CD14-positive monocyte (primary cell): ENCODE data around the gene PIM1. TPM values are rescaled to one million over a fixed set of nuclear protein-coding genes. Genes with fewer than 3 reads are reported as not detected.

Experiments used
- DNase-seq, 3 donors: peaks; one replicate each; pipeline ENCODE4 v3.0.0-alpha.2; 2011 to 2022
- H2AFZ ChIP-seq: 2 replicates; pipeline ENCODE4 v1.6.0; 2012; ENCODE audit warnings: mild to moderate bottlenecking, low read depth, low read length, inconsistent platforms; ENCODE audit not compliant: insufficient read depth, poor library complexity, severe bottlenecking
- H3K27ac ChIP-seq, 2 donors: 1 replicate in 1 of 2; 2 replicates in 1 of 2; pipeline ENCODE4 v1.5.1; 2012 to 2013; ENCODE audit warnings: low read length in 2 of 2, control low read depth in 1 of 2, inconsistent platforms in 1 of 2, low read depth in 1 of 2, mild to moderate bottlenecking in 1 of 2
- H3K27me3 ChIP-seq, 2 donors: one replicate each; pipeline versions ENCODE4 v1.6.0 to v1.6.1; 2011 to 2013; ENCODE audit warnings: low read length in 2 of 2; ENCODE audit not compliant: control insufficient read depth in 2 of 2, insufficient read depth in 2 of 2
- H3K36me3 ChIP-seq, 2 donors: replicated peaks in 1 of 2; 1 replicate in 1 of 2; 2 replicates in 1 of 2; pipeline versions ENCODE4 v1.5.1 to v1.6.1; 2012 to 2013; ENCODE audit warnings: low read length in 2 of 2, control low read depth in 1 of 2, inconsistent platforms in 1 of 2, mild to moderate bottlenecking in 1 of 2; ENCODE audit not compliant: insufficient read depth in 2 of 2, control insufficient read depth in 1 of 2
- H3K4me1 ChIP-seq, 2 donors: 1 replicate in 1 of 2; 2 replicates in 1 of 2; pipeline versions ENCODE4 v1.5.1 to v1.6.1; 2012 to 2013; ENCODE audit warnings: low read length in 2 of 2, control low read depth in 1 of 2, inconsistent platforms in 1 of 2, mild to moderate bottlenecking in 1 of 2, moderate library complexity in 1 of 2; ENCODE audit not compliant: insufficient read depth in 2 of 2, control insufficient read depth in 1 of 2
- H3K4me2 ChIP-seq: replicated peaks from 2 replicates; pipeline ENCODE3; 2012; ENCODE audit warnings: low read length, moderate library complexity, mild to moderate bottlenecking; ENCODE audit not compliant: poor library complexity, severe bottlenecking; ENCODE audit errors: extremely low read depth
- H3K4me3 ChIP-seq, 3 experiments: fragments of 200-600 bp in 1 of 3; sonication (generic) in 1 of 3; replicated peaks in 1 of 3; 1 replicate in 2 of 3; 2 replicates in 1 of 3; pipeline ENCODE4 v1.5.1; 2011 to 2013; ENCODE audit warnings: low read length in 3 of 3, mild to moderate bottlenecking in 3 of 3, control low read depth in 2 of 3, low read depth in 2 of 3, inconsistent platforms in 1 of 3, moderate library complexity in 1 of 3
- H3K79me2 ChIP-seq: 2 replicates; pipeline ENCODE4 v1.6.0; 2012; ENCODE audit warnings: mild to moderate bottlenecking, control low read depth, inconsistent platforms, low read length, moderate library complexity; ENCODE audit not compliant: insufficient read depth
- H3K9ac ChIP-seq: 2 replicates; pipeline ENCODE4 v1.6.0; 2017; ENCODE audit warnings: low read length, mild to moderate bottlenecking; ENCODE audit not compliant: insufficient read depth, poor library complexity, severe bottlenecking
- H3K9me3 ChIP-seq, 2 donors: replicated peaks in 1 of 2; 1 replicate in 1 of 2; 2 replicates in 1 of 2; pipeline versions ENCODE4 v1.5.1 to v1.6.1; 2012 to 2013; ENCODE audit warnings: low read length in 2 of 2, control low read depth in 1 of 2; ENCODE audit not compliant: control insufficient read depth in 1 of 2, insufficient read depth in 1 of 2
- H4K20me1 ChIP-seq: 2 replicates; pipeline ENCODE4 v1.6.0; 2012; ENCODE audit warnings: mild to moderate bottlenecking, low read length, control low read depth, moderate library complexity; ENCODE audit not compliant: insufficient read depth
- H3K27ac Mint-ChIP-seq, 7 donors: one replicate each; pipeline ENCODE4 v1.8.0; 2020; ENCODE audit warnings: mild to moderate bottlenecking in 7 of 7, mixed read lengths in 7 of 7, moderate library complexity in 6 of 7, inconsistent platforms in 2 of 7
- H3K27me3 Mint-ChIP-seq, 3 donors: one replicate each; pipeline ENCODE4 v1.8.0; 2021 to 2022; ENCODE audit warnings: low read depth in 3 of 3, mild to moderate bottlenecking in 3 of 3, mixed read lengths in 3 of 3, moderate library complexity in 3 of 3, inconsistent platforms in 1 of 3
- H3K36me3 Mint-ChIP-seq, 2 donors: one replicate each; pipeline ENCODE4 v1.8.0; 2020; ENCODE audit warnings: mixed read lengths in 2 of 2, inconsistent platforms in 1 of 2, mild to moderate bottlenecking in 1 of 2
- H3K4me1 Mint-ChIP-seq: one replicate; pipeline ENCODE4 v1.8.0; 2020; ENCODE audit warnings: mild to moderate bottlenecking, mixed read lengths
- H3K4me3 Mint-ChIP-seq, 2 donors: one replicate each; pipeline ENCODE4 v1.8.0; 2020; ENCODE audit warnings: mild to moderate bottlenecking in 2 of 2, mixed read lengths in 2 of 2, moderate library complexity in 1 of 2
- H3K9me3 Mint-ChIP-seq, 7 donors: one replicate each; pipeline ENCODE4 v1.8.0; 2020 to 2022; ENCODE audit warnings: mixed read lengths in 7 of 7, mild to moderate bottlenecking in 6 of 7, moderate library complexity in 6 of 7, inconsistent platforms in 2 of 7
- CTCF ChIP-seq: fragments of 200-600 bp; IDR thresholded peaks from one replicate; pipeline ENCODE4 v1.8.0; 2022; ENCODE audit warnings: antibody characterized with exemption, mild to moderate bottlenecking
- whole genome bisulfite sequencing: methylation state at CpG from one replicate; pipeline ENCODE4 v1.1.5; 2013; ENCODE audit warnings: missing lambda C conversion rate; ENCODE audit not compliant: insufficient coverage; 5-methylcytosine and 5-hydroxymethylcytosine counted together
- intact Hi-C, 2 donors: fragments of 100-400 bp; cut with micrococcal nuclease; formaldehyde crosslinking; loops; one replicate each; pipeline versions ENCODE4 v1.15.0 to v1.15.1; 2023
- polyA plus RNA-seq, 3 donors: library from polyadenylated mRNA; depleted of rRNA in 1 of 3; unstranded in 2 of 3; stranded (reverse) in 1 of 3; fragments of 300-500 nt in 2 of 3; fragments of >200 nt in 1 of 3; fragmentation: Illumina TruSeq in 2 of 3; gene quantifications; 1 replicate in 2 of 3; 2 replicates in 1 of 3; pipeline ENCODE4 v1.2.3, GENCODE V29; 2012 to 2021

PIM1 gene
- polyA plus RNA-seq, 3 donors: 20.5 to 25.0 (median 24.4) TPM

- Mint-ChIP-seq H3K27me3 (peaks cover 0 to 8% (median 5%) of the 10 kb centered on the region in 3 donors), H3K9me3 (no peaks in the 10 kb centered on the region), H3K27ac (peak overlapping the region in 2 of 7 donors; percentile 36 to 43), H3K36me3 (peaks cover 0 to 2% of the 10 kb centered on the region in 2 donors), H3K4me3 (peak overlapping the region; percentile 31 to 66), H3K4me1 (peaks cover 31% of the 10 kb centered on the region)
- no peaks in the 10 kb centered on the region for H3K36me3 ChIP-seq
- peak overlapping the region; percentile 36 for H2AFZ ChIP-seq
- peak overlapping the region; percentile 37 for H3K4me2 ChIP-seq
- no CpG with 5 or more reads among the region's 4 CpGs for WGBS
- H3K27ac ChIP-seq: no peak overlapping the region
- intact Hi-C loops: loop anchor here in 1 of 2 donors (5.0 to 10.0 kb wide), 3 partner anchors 34 to 439 kb away; partner anchors contain the start of gene PIM1
- H4K20me1 ChIP-seq: no peaks in the 10 kb centered on the region
- DNase-seq: peak in 1 of 3 donors; percentile 30
- H3K27me3 ChIP-seq: no peaks in the 10 kb centered on the region
- H3K9ac ChIP-seq: no peak overlapping the region
- peak overlapping the region in 1 of 3 experiments; percentile 15 for H3K4me3 ChIP-seq
- no peaks in the 10 kb centered on the region for H3K79me2 ChIP-seq
- no peak for TF ChIP-seq CTCF
- H3K9me3 ChIP-seq: no peaks in the 10 kb centered on the region
- H3K4me1 ChIP-seq: peaks cover 22 to 24% of the 10 kb centered on the region in 2 donors
Measured at GRCh38 chr6:37205997-37206340, 36.0 kb downstream of the PIM1 start.

GRCh38 chr6:37206622-37207021 is 36.7 kb downstream of the PIM1 start:
- Mint-ChIP-seq H3K36me3 (peaks cover 0 to 2% of the 10 kb centered on the region in 2 donors), H3K4me1 (peaks cover 31% of the 10 kb centered on the region), H3K4me3 (no peak overlapping the region), H3K9me3 (no peaks in the 10 kb centered on the region), H3K27me3 (peaks cover 0 to 8% (median 5%) of the 10 kb centered on the region in 3 donors), H3K27ac (peak overlapping the region in 1 of 7 donors; percentile 78)
- no peak overlapping the region for H3K4me2 ChIP-seq
- H2AFZ ChIP-seq: no peak overlapping the region
- no peaks in the 10 kb centered on the region for H3K9me3 ChIP-seq
- TF ChIP-seq CTCF: no peak
- intact Hi-C loops: loop anchor here in 1 of 2 donors (5.0 to 10.0 kb wide), 3 partner anchors 34 to 439 kb away; partner anchors contain the start of gene PIM1
- no peak overlapping the region for H3K27ac ChIP-seq
- 95% methylated on average over 7 of the region's 9 CpGs for WGBS
- H3K4me1 ChIP-seq: peaks cover 22 to 24% of the 10 kb centered on the region in 2 donors
- H3K27me3 ChIP-seq: no peaks in the 10 kb centered on the region
- no peaks in the 10 kb centered on the region for H4K20me1 ChIP-seq
- no peaks in the 10 kb centered on the region for H3K79me2 ChIP-seq
- no peak for DNase-seq
- no peaks in the 10 kb centered on the region for H3K36me3 ChIP-seq
- H3K9ac ChIP-seq: no peak overlapping the region
- no peak overlapping the region for H3K4me3 ChIP-seq
